ENCODE data around the gene HDAC11. TPM values are rescaled to one million over a fixed set of nuclear protein-coding genes. Genes with fewer than 3 reads are reported as not detected.

The HDAC11 gene
- total and polyA plus RNA-seq, 2 donors (not counting 1 experiment from before 2014, with no cell fraction given) = 5.2 to 23.1 TPM

DNA sequence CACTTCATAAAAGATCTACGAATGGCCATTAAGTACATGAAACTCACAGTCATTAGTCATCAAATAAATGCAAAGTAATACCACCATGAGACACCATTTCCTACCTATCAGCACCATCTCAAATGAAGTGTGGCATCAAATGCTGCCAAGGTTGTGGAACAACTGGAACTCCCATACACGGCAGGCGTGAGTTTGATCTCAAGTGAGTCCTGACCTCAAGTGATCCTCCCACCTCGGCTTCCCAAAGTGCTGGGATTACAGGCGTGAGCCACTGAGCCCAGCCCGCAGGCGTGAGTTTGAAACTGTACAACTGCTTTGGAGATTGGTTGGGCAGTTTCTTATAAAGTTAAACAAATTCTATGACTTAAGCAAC is 28.8 kb upstream of the HDAC11 start:
- Histone ChIP-seq H2AFZ (ENCODE audit: low read length) (peak overlapping the region; percentile 94), H3K4me2 (ENCODE audit: extremely low read depth, insufficient read depth, low read length) (peak overlapping the region; percentile 95), H3K27ac (ENCODE audit: insufficient read depth, low read length) (peak overlapping the region; percentile 33), H3K9me3 (ENCODE audit: control insufficient read depth, insufficient read depth, low read depth, low read length) (no peaks in the 10 kb centered on the region), H4K20me1 (ENCODE audit: control insufficient read depth, extremely low read depth, insufficient read depth, low read length) (no peaks in the 10 kb centered on the region), H3K27me3 (ENCODE audit: control insufficient read depth, insufficient read depth, low read length) (no peaks in the 10 kb centered on the region), H3K9ac (ENCODE audit: insufficient read depth, low read length) (peak overlapping the region; percentile 11), H3K4me1 (ENCODE audit: control insufficient read depth, extremely low read depth, insufficient read depth, low read length) (peaks cover 3% of the 10 kb centered on the region), H3K4me3 (replicated peaks in 1 of 4; ENCODE audit: control extremely low read depth in 1 of 4, insufficient read depth in 1 of 4, low read depth in 3 of 4, low read length in 4 of 4) (peak overlapping the region; percentile 26 to 86 (median 58)), H3K79me2 (ENCODE audit: control insufficient read depth, insufficient read depth, low read length) (no peaks in the 10 kb centered on the region), H3K36me3 (ENCODE audit: control insufficient read depth, insufficient read depth, low read length) (no peaks in the 10 kb centered on the region)
- peak in 1 of 2 donors; percentile 46 for DNase-seq (ENCODE audit: low read depth in 2 of 2)
- TF ChIP-seq, protein P1, sequence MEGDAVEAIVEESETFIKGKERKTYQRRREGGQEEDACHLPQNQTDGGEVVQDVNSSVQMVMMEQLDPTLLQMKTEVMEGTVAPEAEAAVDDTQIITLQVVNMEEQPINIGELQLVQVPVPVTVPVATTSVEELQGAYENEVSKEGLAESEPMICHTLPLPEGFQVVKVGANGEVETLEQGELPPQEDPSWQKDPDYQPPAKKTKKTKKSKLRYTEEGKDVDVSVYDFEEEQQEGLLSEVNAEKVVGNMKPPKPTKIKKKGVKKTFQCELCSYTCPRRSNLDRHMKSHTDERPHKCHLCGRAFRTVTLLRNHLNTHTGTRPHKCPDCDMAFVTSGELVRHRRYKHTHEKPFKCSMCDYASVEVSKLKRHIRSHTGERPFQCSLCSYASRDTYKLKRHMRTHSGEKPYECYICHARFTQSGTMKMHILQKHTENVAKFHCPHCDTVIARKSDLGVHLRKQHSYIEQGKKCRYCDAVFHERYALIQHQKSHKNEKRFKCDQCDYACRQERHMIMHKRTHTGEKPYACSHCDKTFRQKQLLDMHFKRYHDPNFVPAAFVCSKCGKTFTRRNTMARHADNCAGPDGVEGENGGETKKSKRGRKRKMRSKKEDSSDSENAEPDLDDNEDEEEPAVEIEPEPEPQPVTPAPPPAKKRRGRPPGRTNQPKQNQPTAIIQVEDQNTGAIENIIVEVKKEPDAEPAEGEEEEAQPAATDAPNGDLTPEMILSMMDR (conservative IDR thresholded peaks at IDR 0.05 in 1 of 2, IDR thresholded peaks at IDR 0.05 in 1 of 2; ENCODE audit: low read depth in 1 of 2, low read length in 2 of 2) = no peak
- TF ChIP-seq EZH2 (IDR thresholded peaks at IDR 0.05; ENCODE audit: low read length, missing control alignments) = no peak

DNA sequence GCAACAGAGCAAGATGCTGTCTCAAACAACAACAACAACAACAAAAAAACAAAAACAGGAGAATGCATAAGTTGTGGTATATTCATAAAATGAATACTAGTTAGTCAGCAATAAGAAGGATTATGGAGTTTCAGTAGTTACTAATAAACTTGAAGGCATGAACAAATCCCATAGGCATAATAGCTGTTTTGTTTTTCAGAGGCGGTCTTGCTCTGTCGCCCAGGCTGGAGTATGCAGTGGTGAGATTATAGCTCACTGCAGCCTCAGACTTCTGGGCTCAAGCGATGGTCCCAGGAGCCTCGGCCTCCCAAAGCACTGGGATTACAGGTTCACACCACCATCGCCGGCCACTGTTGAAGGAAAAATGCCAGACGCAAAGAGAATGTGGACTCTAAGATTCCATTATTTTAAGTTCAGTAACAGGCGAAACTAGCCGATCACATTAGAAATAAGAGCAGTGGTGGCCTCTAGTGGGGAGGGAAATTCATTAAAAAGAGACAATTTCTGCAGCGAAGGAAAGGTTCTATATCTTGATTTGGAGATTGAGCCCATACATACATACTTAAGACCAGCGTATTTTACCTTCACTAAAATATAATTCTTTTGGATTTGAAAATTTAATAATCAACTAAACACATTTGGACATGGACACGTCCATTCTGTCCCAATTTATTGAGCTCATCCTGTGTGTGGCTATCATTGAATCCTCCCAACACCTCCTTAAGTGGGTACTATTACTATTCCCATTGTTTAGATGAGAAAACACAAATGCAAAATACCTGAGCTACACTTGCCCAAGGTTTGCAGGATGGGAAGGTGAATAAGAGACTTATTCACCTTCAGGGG is 27.4 kb upstream of the HDAC11 start:
- H3K9ac ChIP-seq (ENCODE audit: insufficient read depth, low read length) = no peak overlapping the region
- peak overlapping the region; percentile 77 for H2AFZ ChIP-seq (ENCODE audit: low read length)
- H3K4me2 ChIP-seq (ENCODE audit: extremely low read depth, insufficient read depth, low read length) = peak overlapping the region; percentile 34
- no peak overlapping the region for H3K4me3 ChIP-seq (replicated peaks in 1 of 4; ENCODE audit: control extremely low read depth in 1 of 4, insufficient read depth in 1 of 4, low read depth in 3 of 4, low read length in 4 of 4)
- H3K27me3 ChIP-seq (ENCODE audit: control insufficient read depth, insufficient read depth, low read length) = no peaks in the 10 kb centered on the region
- no peak for TF ChIP-seq EZH2 (IDR thresholded peaks at IDR 0.05; ENCODE audit: low read length, missing control alignments)
- TF ChIP-seq, protein P1 (conservative IDR thresholded peaks at IDR 0.05 in 1 of 2, IDR thresholded peaks at IDR 0.05 in 1 of 2; ENCODE audit: low read depth in 1 of 2, low read length in 2 of 2) = peak; percentile 68 to 70
- H3K79me2 ChIP-seq (ENCODE audit: control insufficient read depth, insufficient read depth, low read length) = no peaks in the 10 kb centered on the region
- no peak overlapping the region for H3K27ac ChIP-seq (ENCODE audit: insufficient read depth, low read length)
- H3K9me3 ChIP-seq (ENCODE audit: control insufficient read depth, insufficient read depth, low read depth, low read length) = no peaks in the 10 kb centered on the region
- H3K4me1 ChIP-seq (ENCODE audit: control insufficient read depth, extremely low read depth, insufficient read depth, low read length) = peaks cover 3% of the 10 kb centered on the region
- H4K20me1 ChIP-seq (ENCODE audit: control insufficient read depth, extremely low read depth, insufficient read depth, low read length) = no peaks in the 10 kb centered on the region
- no peaks in the 10 kb centered on the region for H3K36me3 ChIP-seq (ENCODE audit: control insufficient read depth, insufficient read depth, low read length)
- peak; percentile 50 to 63 for DNase-seq (ENCODE audit: low read depth in 2 of 2)

DNA sequence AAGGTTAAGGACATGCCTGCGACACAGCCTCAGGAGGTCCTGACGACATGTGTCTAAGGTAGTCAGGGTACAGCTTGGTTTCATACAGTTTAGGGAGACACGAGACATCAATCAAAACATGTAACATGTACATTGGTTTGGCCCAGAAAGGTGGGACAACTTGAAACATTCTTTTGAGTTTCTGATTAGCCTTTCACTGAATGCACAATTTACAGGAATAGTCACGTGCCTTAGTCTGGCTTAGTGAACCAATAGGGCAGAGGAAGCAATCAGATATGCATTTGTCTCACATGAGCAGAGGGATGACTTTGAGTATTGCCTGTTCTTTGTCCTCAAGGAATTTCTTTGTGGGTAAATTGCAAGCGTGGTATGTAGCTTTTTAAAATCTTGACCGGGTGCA is 24.5 kb upstream of the HDAC11 start:
- no peaks in the 10 kb centered on the region for H3K79me2 ChIP-seq (ENCODE audit: control insufficient read depth, insufficient read depth, low read length)
- no peak overlapping the region for H2AFZ ChIP-seq (ENCODE audit: low read length)
- DNase-seq (ENCODE audit: low read depth in 2 of 2) = no peak
- TF ChIP-seq, protein P1 (conservative IDR thresholded peaks at IDR 0.05 in 1 of 2, IDR thresholded peaks at IDR 0.05 in 1 of 2; ENCODE audit: low read depth in 1 of 2, low read length in 2 of 2) = no peak
- no peak for TF ChIP-seq EZH2 (IDR thresholded peaks at IDR 0.05; ENCODE audit: low read length, missing control alignments)
- H3K4me2 ChIP-seq (ENCODE audit: extremely low read depth, insufficient read depth, low read length) = no peak overlapping the region
- no peak overlapping the region for H3K4me3 ChIP-seq (replicated peaks in 1 of 4; ENCODE audit: control extremely low read depth in 1 of 4, insufficient read depth in 1 of 4, low read depth in 3 of 4, low read length in 4 of 4)
- no peak overlapping the region for H3K27ac ChIP-seq (ENCODE audit: insufficient read depth, low read length)
- peaks cover 3% of the 10 kb centered on the region for H3K4me1 ChIP-seq (ENCODE audit: control insufficient read depth, extremely low read depth, insufficient read depth, low read length)
- H3K9ac ChIP-seq (ENCODE audit: insufficient read depth, low read length) = no peak overlapping the region
- H3K9me3 ChIP-seq (ENCODE audit: control insufficient read depth, insufficient read depth, low read depth, low read length) = no peaks in the 10 kb centered on the region
- H3K36me3 ChIP-seq (ENCODE audit: control insufficient read depth, insufficient read depth, low read length) = no peaks in the 10 kb centered on the region
- H4K20me1 ChIP-seq (ENCODE audit: control insufficient read depth, extremely low read depth, insufficient read depth, low read length) = no peaks in the 10 kb centered on the region
- no peaks in the 10 kb centered on the region for H3K27me3 ChIP-seq (ENCODE audit: control insufficient read depth, insufficient read depth, low read length)

All from fibroblast of lung (primary cell).